K562 (cell line): ENCODE measurements around the gene SLC17A6. TPM values are rescaled to one million over a fixed set of nuclear protein-coding genes. Genes with fewer than 3 reads are reported as not detected.

Source experiments
- ATAC-seq: fragments of 200-7000 bp; cut with Tn5 transposase; 3 replicates; pipeline ENCODE4 v1.9.1; 2020; ENCODE audit warnings: moderate library complexity
- BruUV-seq: library from RNA; stranded (reverse); fragments of 400-500 nt; replicated peaks from 2 replicates; lab custom pipeline; 2021; lab: Mats Ljungman, UMichigan
- CTCF ChIA-PET: fragments of 300-600 bp; formaldehyde crosslinking; extraction: SDS; loops from one replicate; lab custom pipeline; 2021; ENCODE audit warnings: low intra/inter-chr PET ratio; lab: Yijun Ruan, JAX
- POLR2A ChIA-PET: fragments of 300-600, 350-650 bp; sonication (Branson Sonifier 250); formaldehyde crosslinking; extraction: SDS; loops from one replicate; lab custom pipeline; 2021; ENCODE audit warnings: antibody characterized with exemption, inconsistent platforms; lab: Yijun Ruan, JAX
- DNase-seq, 4 experiments: peaks; one replicate each; pipeline versions ENCODE4 v3.0.0 to v3.0.0-alpha.2; 2011 to 2018; ENCODE audit warnings: low spot score in 3 of 4, mixed read lengths in 3 of 4; ENCODE audit errors: extremely low read depth in 1 of 4
- FAIRE-seq: peaks from 2 replicates; lab custom pipeline; 2011; peaks lifted over from hg19 to GRCh38; lab: Jason Lieb, UNC
- H2AFZ ChIP-seq: 2 replicates; pipeline ENCODE4 v1.6.0; 2011; ENCODE audit warnings: low read depth, low read length, control low read depth, inconsistent platforms
- H3K27ac ChIP-seq: fragments of 200-600 bp; 3 replicates; pipeline ENCODE4 v1.8.0; 2011; ENCODE audit warnings: low read depth, mild to moderate bottlenecking, control low read depth, inconsistent platforms, low read length, moderate library complexity, mixed read lengths; ENCODE audit errors: extremely low read depth
- H3K27me3 ChIP-seq, 2 experiments: fragments of 300-600 bp in 1 of 2; 2 replicates in 1 of 2; 3 replicates in 1 of 2; pipeline versions ENCODE4 v1.6.0 to v1.8.0; 2011; ENCODE audit warnings: inconsistent platforms in 2 of 2, low read length in 2 of 2, mild to moderate bottlenecking in 1 of 2, mixed read lengths in 1 of 2, moderate library complexity in 1 of 2; ENCODE audit not compliant: control insufficient read depth in 2 of 2, insufficient read depth in 2 of 2
- H3K36me3 ChIP-seq: fragments of 300-600 bp; 3 replicates; pipeline ENCODE4 v1.8.0; 2011; ENCODE audit warnings: mild to moderate bottlenecking, low read length, inconsistent platforms; ENCODE audit not compliant: control insufficient read depth, insufficient read depth
- H3K4me1 ChIP-seq, 2 experiments: fragments of 200-600 bp in 1 of 2; replicated peaks in 1 of 2; 2 replicates in 1 of 2; 3 replicates in 1 of 2; pipeline versions ENCODE4 v1.5.1 to v1.8.0; 2011; ENCODE audit warnings: inconsistent platforms in 2 of 2, low read length in 2 of 2, mild to moderate bottlenecking in 1 of 2, mixed read lengths in 1 of 2, moderate library complexity in 1 of 2; ENCODE audit not compliant: control insufficient read depth in 2 of 2, insufficient read depth in 2 of 2
- H3K4me2 ChIP-seq: 2 replicates; pipeline ENCODE4 v1.6.1; 2011; ENCODE audit warnings: low read length, control low read depth, inconsistent platforms, mixed read lengths; ENCODE audit not compliant: insufficient read depth
- H3K4me3 ChIP-seq: fragments of 200-600 bp; sonication (generic), shearing (Covaris generic); 2 replicates; pipeline ENCODE4 v1.5.1; 2016; ENCODE audit warnings: control low read depth, inconsistent platforms
- H3K79me2 ChIP-seq: fragments of 200-600 bp; 3 replicates; pipeline ENCODE4 v1.8.0; 2011; ENCODE audit warnings: low read length, inconsistent platforms; ENCODE audit not compliant: control insufficient read depth, insufficient read depth
- H3K9ac ChIP-seq, 2 experiments: 2 replicates each; pipeline versions ENCODE4 v1.6.0 to v1.6.1; 2011; ENCODE audit warnings: low read depth in 2 of 2, low read length in 2 of 2, control low read depth in 1 of 2, inconsistent platforms in 1 of 2, mild to moderate bottlenecking in 1 of 2, mixed read lengths in 1 of 2; ENCODE audit not compliant: insufficient read depth in 1 of 2
- H3K9me1 ChIP-seq: one replicate; pipeline ENCODE4 v1.6.0; 2011; ENCODE audit warnings: inconsistent platforms, mild to moderate bottlenecking, low read length, moderate library complexity; ENCODE audit not compliant: control insufficient read depth, insufficient read depth
- H3K9me3 ChIP-seq: replicated peaks from 2 replicates; pipeline ENCODE4 v1.5.1; 2011; ENCODE audit warnings: low read depth, low read length, inconsistent platforms; ENCODE audit not compliant: control insufficient read depth, insufficient read depth
- H4K20me1 ChIP-seq: replicated peaks from 2 replicates; pipeline ENCODE4 v1.6.1; 2011; ENCODE audit warnings: low read length, inconsistent platforms, mixed read lengths; ENCODE audit not compliant: control insufficient read depth, insufficient read depth
- GABPB2 ChIP-seq: fragments of 250-450 bp; sonication (Bioruptor Pico); conservative IDR thresholded peaks from 2 replicates; pipeline ENCODE4 v1.5.1; 2021; ENCODE audit warnings: mild to moderate bottlenecking
- HIVEP1 ChIP-seq: fragments of 250-450 bp; sonication (Bioruptor Pico); IDR thresholded peaks from 2 replicates; pipeline ENCODE4 v1.4.0; 2020; ENCODE audit warnings: mild to moderate bottlenecking
- SMAD1 ChIP-seq: fragments of 150-350 bp; IDR thresholded peaks from 2 replicates; pipeline ENCODE4 v1.6.1; 2014; ENCODE audit warnings: low read length, low read depth; ENCODE audit not compliant: partially characterized antibody
- THRAP3 ChIP-seq: fragments of 450-650 bp; IDR thresholded peaks from 2 replicates; pipeline ENCODE4 v1.6.1; 2016; ENCODE audit warnings: mild to moderate bottlenecking, inconsistent platforms, borderline replicate concordance
- XRCC5 ChIP-seq: fragments of 200-400 bp; formaldehyde crosslinking; IDR thresholded peaks from 2 replicates; pipeline ENCODE4 v1.6.1; 2017; ENCODE audit warnings: low read depth, mild to moderate bottlenecking, low read length
- ZNF217 ChIP-seq: sonication (generic); formaldehyde crosslinking; IDR thresholded peaks from 2 replicates; pipeline ENCODE4 v1.8.0; 2022; ENCODE audit warnings: mild to moderate bottlenecking, missing genetic modification reagents
- ZNF274 ChIP-seq: IDR thresholded peaks from 2 replicates; pipeline ENCODE4 v1.6.1; 2011; ENCODE audit warnings: low read depth, mild to moderate bottlenecking, low read length, moderate library complexity, borderline replicate concordance
- ZNF445 ChIP-seq: fragments of 250-450 bp; sonication (Bioruptor Pico); IDR thresholded peaks from 2 replicates; pipeline ENCODE4 v1.4.0; 2020; ENCODE audit warnings: low read depth, mild to moderate bottlenecking, moderate library complexity
- WGBS: fragments of 100-300 bp; shearing (Covaris generic); methylation state at CpG from one replicate; pipeline ENCODE4 v1.1.6; 2016; ENCODE audit warnings: low coverage, mixed read lengths; ENCODE audit not compliant: insufficient coverage; ENCODE audit errors: missing lambda C conversion rate; 5-methylcytosine and 5-hydroxymethylcytosine counted together
- in situ Hi-C: fragments of 300-500 bp; cut with MboI; formaldehyde crosslinking; loops from 4 replicates; pipeline ENCODE4 v1.15.0; 2018; ENCODE audit warnings: inconsistent platforms, mixed read lengths
- intact Hi-C: fragments of 100-400 bp; cut with micrococcal nuclease; formaldehyde crosslinking; loops from 2 replicates; pipeline ENCODE4 v1.14.2; 2022
- polyA plus RNA-seq, 8 experiments: library from polyadenylated mRNA; depleted of rRNA in 4 of 8; stranded (reverse) in 5 of 8; unstranded in 3 of 8; fragments of >200 nt; fragmentation: Nextera tagmentation in 2 of 8; fragmentation: Illumina TruSeq in 1 of 8; extraction: Ambion mirVana in 2 of 8; extraction: Trizol in 1 of 8; gene quantifications; 2 replicates each; pipeline versions ENCODE4 v1.2.1 to v1.2.3, GENCODE V29; 2011 to 2014; ENCODE audit warnings: inconsistent platforms in 1 of 8, missing spikeins in 1 of 8
- total RNA-seq, 7 experiments: library from RNA; depleted of rRNA in 6 of 7; stranded (reverse); fragments of >200 nt in 6 of 7; fragmentation: Illumina TruSeq in 2 of 7; extraction: Trizol in 2 of 7; gene quantifications; 2 replicates each; pipeline versions ENCODE4 v1.2.1 to v1.2.3, GENCODE V29; 2011 to 2021; ENCODE audit warnings: low replicate concordance in 1 of 7
- TF ChIP-seq, protein P1 (sequence below), 3 experiments: IDR thresholded peaks in 2 of 3; conservative IDR thresholded peaks in 1 of 3; 2 replicates each; pipeline ENCODE4 v1.5.1; 2011 to 2012; ENCODE audit warnings: low read length in 3 of 3, mild to moderate bottlenecking in 3 of 3, control low read depth in 2 of 3, improper control_type of control experiment in 1 of 3, inconsistent platforms in 1 of 3, low read depth in 1 of 3, mixed read lengths in 1 of 3, moderate library complexity in 1 of 3; ENCODE audit not compliant: insufficient read depth in 2 of 3
- TF ChIP-seq, protein P2 (sequence below): fragments of 450-650 bp; IDR thresholded peaks from 2 replicates; pipeline ENCODE4 v1.6.1; 2014; ENCODE audit warnings: low read depth, mild to moderate bottlenecking, moderate library complexity, borderline replicate concordance

Gene SLC17A6
- total and polyA plus RNA-seq, 9 of the 15 experiments (the other 6 are each of a cell fraction or from before 2014, with no cell fraction given), result not detected

DNA sequence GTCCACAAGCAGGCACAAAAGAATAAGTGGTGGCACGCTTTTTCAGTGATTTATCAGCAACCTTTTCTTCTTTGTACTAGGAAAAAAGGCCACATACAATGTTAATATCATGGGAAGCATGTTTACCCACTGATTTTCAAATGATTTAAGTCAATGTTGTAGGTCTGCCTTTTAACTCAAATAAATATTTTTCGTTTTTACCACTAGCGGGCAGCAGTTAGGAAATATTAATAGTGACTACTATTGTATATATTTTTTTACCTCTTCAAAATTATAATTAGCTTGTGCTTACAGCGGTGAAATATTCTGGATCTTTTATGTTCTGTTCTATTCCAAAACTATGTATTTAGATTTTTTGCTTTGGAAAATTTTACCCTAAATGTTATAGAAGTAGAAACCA lies 6.4 kb upstream of the SLC17A6 start:
- no peak for ATAC-seq
- Histone ChIP-seq H3K79me2 (no peaks in the 10 kb centered on the region), H3K4me2 (no peak overlapping the region), H3K4me3 (no peak overlapping the region), H3K9me3 (no peaks in the 10 kb centered on the region), H3K27me3 (no peaks in the 10 kb centered on the region), H3K4me1 (no peaks in the 10 kb centered on the region), H3K27ac (no peak overlapping the region), H3K9me1 (no peaks in the 10 kb centered on the region), H3K9ac (no peak overlapping the region), H4K20me1 (no peaks in the 10 kb centered on the region), H3K36me3 (no peaks in the 10 kb centered on the region), H2AFZ (no peak overlapping the region)
- ChIA-PET POLR2A (no interaction called here), CTCF (interaction anchor here (0.6 kb wide), 1 partner anchor 441 kb away, joined by 3 read pairs; no protein-coding TSS in a partner anchor)
- no peak for FAIRE-seq
- 2% methylated on average over 4 of the region's 4 CpGs for WGBS
- no TSS peak for BruUV-seq
- no peak for DNase-seq
- intact Hi-C loops, result loop anchor here (2.0 to 10.0 kb wide), 2 partner anchors 203 to 447 kb away; no protein-coding TSS in a partner anchor
- no peak for TF ChIP-seq HIVEP1 (CRISPR knock-in tag)
- TF ChIP-seq, protein P1, sequence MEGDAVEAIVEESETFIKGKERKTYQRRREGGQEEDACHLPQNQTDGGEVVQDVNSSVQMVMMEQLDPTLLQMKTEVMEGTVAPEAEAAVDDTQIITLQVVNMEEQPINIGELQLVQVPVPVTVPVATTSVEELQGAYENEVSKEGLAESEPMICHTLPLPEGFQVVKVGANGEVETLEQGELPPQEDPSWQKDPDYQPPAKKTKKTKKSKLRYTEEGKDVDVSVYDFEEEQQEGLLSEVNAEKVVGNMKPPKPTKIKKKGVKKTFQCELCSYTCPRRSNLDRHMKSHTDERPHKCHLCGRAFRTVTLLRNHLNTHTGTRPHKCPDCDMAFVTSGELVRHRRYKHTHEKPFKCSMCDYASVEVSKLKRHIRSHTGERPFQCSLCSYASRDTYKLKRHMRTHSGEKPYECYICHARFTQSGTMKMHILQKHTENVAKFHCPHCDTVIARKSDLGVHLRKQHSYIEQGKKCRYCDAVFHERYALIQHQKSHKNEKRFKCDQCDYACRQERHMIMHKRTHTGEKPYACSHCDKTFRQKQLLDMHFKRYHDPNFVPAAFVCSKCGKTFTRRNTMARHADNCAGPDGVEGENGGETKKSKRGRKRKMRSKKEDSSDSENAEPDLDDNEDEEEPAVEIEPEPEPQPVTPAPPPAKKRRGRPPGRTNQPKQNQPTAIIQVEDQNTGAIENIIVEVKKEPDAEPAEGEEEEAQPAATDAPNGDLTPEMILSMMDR (IDR thresholded peaks at IDR 0.05 in 2 of 3, conservative IDR thresholded peaks at IDR 0.05 in 1 of 3; ENCODE audit: insufficient read depth in 2 of 3, low read depth in 1 of 3, low read length in 3 of 3), result peak in 1 of 3 experiments; percentile 5; a peak in 1 of 6 replicates
- in situ Hi-C loops, result loop anchor here (10.0 kb wide), 1 partner anchor 443 kb away; no protein-coding TSS in a partner anchor

DNA sequence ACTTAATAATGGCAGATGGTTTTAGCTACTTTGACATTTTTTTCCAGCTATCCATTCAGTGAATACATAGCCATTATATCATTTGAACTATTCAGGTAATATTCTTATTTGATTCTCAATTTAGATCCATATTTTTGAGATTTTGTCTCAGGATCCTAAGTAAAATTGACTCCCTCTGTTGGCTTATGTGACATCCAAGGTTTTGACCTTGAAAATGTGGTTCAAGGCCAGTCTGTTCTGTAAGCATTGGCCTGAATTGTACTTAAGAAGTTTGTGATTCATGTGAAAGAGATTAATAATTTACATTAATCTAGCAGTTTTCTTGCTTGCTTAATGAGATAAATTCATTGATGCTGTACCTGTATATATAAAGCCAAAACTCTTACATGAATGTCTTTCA lies 1.6 kb upstream of the SLC17A6 start:
- Histone ChIP-seq H3K9me1 (no peaks in the 10 kb centered on the region), H3K27me3 (peaks cover 0 to 11% of the 10 kb centered on the region in 2 experiments; a peak in 2 of 5 replicates), H3K36me3 (no peaks in the 10 kb centered on the region), H3K4me1 (0 out of 5 replicates have a peak, but pooled peaks cover 0 to 4% of the 10 kb centered on the region in 2 experiments), H4K20me1 (no peaks in the 10 kb centered on the region), H2AFZ (no peak overlapping the region), H3K9me3 (no peaks in the 10 kb centered on the region), H3K27ac (no peak overlapping the region), H3K4me2 (no peak overlapping the region), H3K79me2 (no peaks in the 10 kb centered on the region), H3K4me3 (no peak overlapping the region), H3K9ac (no peak overlapping the region)
- in situ Hi-C loops (loop anchor here (10.0 kb wide), 1 partner anchor 438 kb away; no protein-coding TSS in a partner anchor), intact Hi-C loops (loop anchor here (10.0 kb wide), 1 partner anchor 198 kb away; no protein-coding TSS in a partner anchor)
- POLR2A ChIA-PET, result interaction anchor here (0.6 kb wide), 1 partner anchor 20 kb away, joined by 3 read pairs; no protein-coding TSS in a partner anchor
- CTCF ChIA-PET, result interaction anchor here (0.6 kb wide), 1 partner anchor 442 kb away, joined by 3 read pairs; no protein-coding TSS in a partner anchor
- DNase-seq (no peak), ATAC-seq (no peak), FAIRE-seq (no peak)
- BruUV-seq, result no TSS peak
- TF ChIP-seq GABPB2, result no peak
- no peak for TF ChIP-seq SMAD1
- no peak for TF ChIP-seq THRAP3
- TF ChIP-seq ZNF274, result no peak
- no peak for TF ChIP-seq ZNF445 (CRISPR knock-in tag)
- TF ChIP-seq, protein P2, sequence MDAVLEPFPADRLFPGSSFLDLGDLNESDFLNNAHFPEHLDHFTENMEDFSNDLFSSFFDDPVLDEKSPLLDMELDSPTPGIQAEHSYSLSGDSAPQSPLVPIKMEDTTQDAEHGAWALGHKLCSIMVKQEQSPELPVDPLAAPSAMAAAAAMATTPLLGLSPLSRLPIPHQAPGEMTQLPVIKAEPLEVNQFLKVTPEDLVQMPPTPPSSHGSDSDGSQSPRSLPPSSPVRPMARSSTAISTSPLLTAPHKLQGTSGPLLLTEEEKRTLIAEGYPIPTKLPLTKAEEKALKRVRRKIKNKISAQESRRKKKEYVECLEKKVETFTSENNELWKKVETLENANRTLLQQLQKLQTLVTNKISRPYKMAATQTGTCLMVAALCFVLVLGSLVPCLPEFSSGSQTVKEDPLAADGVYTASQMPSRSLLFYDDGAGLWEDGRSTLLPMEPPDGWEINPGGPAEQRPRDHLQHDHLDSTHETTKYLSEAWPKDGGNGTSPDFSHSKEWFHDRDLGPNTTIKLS, result no peak
- TF ChIP-seq ZNF217 (CRISPR knock-in tag), result no peak
- TF ChIP-seq XRCC5, result no peak
- no peak for TF ChIP-seq HIVEP1 (CRISPR knock-in tag)
